Hepatocyte (in vitro differentiated cells): ENCODE measurements around the gene SPAG16. TPM values are rescaled to one million over a fixed set of nuclear protein-coding genes. Genes with fewer than 3 reads are reported as not detected.

Source experiments
- DNase-seq: peaks from one replicate; pipeline ENCODE4 v3.0.0-alpha.2; 2016; ENCODE audit warnings: low spot score
- H2AFZ ChIP-seq: fragments of 200-600 bp; sonication (generic); 2 replicates; pipeline ENCODE4 v1.6.0; 2016; ENCODE audit warnings: antibody characterized with exemption, mild to moderate bottlenecking
- H3K27ac ChIP-seq: fragments of 200-600 bp; sonication (generic); 2 replicates; pipeline ENCODE4 v1.5.1; 2016; ENCODE audit warnings: mild to moderate bottlenecking
- H3K27me3 ChIP-seq: fragments of 200-600 bp; sonication (generic); 2 replicates; pipeline ENCODE4 v1.6.1; 2016
- H3K36me3 ChIP-seq: fragments of 200-600 bp; sonication (generic); replicated peaks from 2 replicates; pipeline ENCODE4 v1.5.1; 2016; ENCODE audit warnings: low read depth; ENCODE audit not compliant: insufficient read depth
- H3K4me1 ChIP-seq: fragments of 200-600 bp; sonication (generic); 2 replicates; pipeline ENCODE4 v1.5.1; 2016; ENCODE audit warnings: mild to moderate bottlenecking, moderate library complexity; ENCODE audit not compliant: insufficient read depth
- H3K4me2 ChIP-seq: fragments of 200-600 bp; sonication (generic); 2 replicates; pipeline ENCODE4 v1.6.0; 2016
- H3K4me3 ChIP-seq: fragments of 200-600 bp; sonication (generic); 2 replicates; pipeline ENCODE4 v1.5.1; 2016; ENCODE audit warnings: mild to moderate bottlenecking
- H3K79me2 ChIP-seq: fragments of 200-600 bp; sonication (generic); 2 replicates; pipeline ENCODE4 v1.6.0; 2017; ENCODE audit warnings: mild to moderate bottlenecking
- H3K9me2 ChIP-seq: fragments of 200-600 bp; sonication (generic); replicated peaks from 2 replicates; pipeline ENCODE4 v1.6.0; 2017; ENCODE audit warnings: mild to moderate bottlenecking; ENCODE audit not compliant: insufficient read depth
- H3K9me3 ChIP-seq: fragments of 200-600 bp; sonication (generic); 2 replicates; pipeline ENCODE4 v1.5.1; 2016; ENCODE audit warnings: low read depth, mild to moderate bottlenecking
- H4K20me1 ChIP-seq: fragments of 200-600 bp; sonication (generic); 2 replicates; pipeline ENCODE4 v1.6.0; 2016; ENCODE audit warnings: mild to moderate bottlenecking; ENCODE audit not compliant: insufficient read depth, poor library complexity, severe bottlenecking
- EZH2 ChIP-seq: fragments of 200-600 bp; sonication (generic); IDR thresholded peaks from 2 replicates; pipeline ENCODE4 v1.6.1; 2016; ENCODE audit warnings: antibody characterized with exemption, mild to moderate bottlenecking, borderline replicate concordance
- EZH2phosphoT487 ChIP-seq: fragments of 200-600 bp; sonication (generic); IDR thresholded peaks from one replicate; pipeline ENCODE4 v1.6.1; 2018; ENCODE audit warnings: antibody characterized with exemption, mild to moderate bottlenecking, low read depth, moderate library complexity; ENCODE audit not compliant: unreplicated experiment, severe bottlenecking
- WGBS: methylation state at CpG from one replicate; pipeline ENCODE4 v1.1.6; 2016; ENCODE audit warnings: low lambda C conversion rate; ENCODE audit errors: missing lambda C conversion rate; 5-methylcytosine and 5-hydroxymethylcytosine counted together
- polyA plus RNA-seq: library from polyadenylated mRNA; unstranded; fragments of >200 nt; fragmentation: Nextera tagmentation; extraction: Ambion mirVana; gene quantifications from 2 replicates; pipeline ENCODE4 v1.2.1, GENCODE V29; 2016
- total RNA-seq: library from RNA; depleted of rRNA; stranded (reverse); fragments of >200 nt; gene quantifications from 2 replicates; pipeline ENCODE4 v1.2.3, GENCODE V29; 2014
- TF ChIP-seq, protein P1 (sequence below): fragments of 200-600 bp; sonication (generic); IDR thresholded peaks from 2 replicates; pipeline ENCODE4 v1.5.1; 2016; ENCODE audit warnings: antibody characterized with exemption, mild to moderate bottlenecking; ENCODE audit not compliant: poor library complexity

The SPAG16 gene
- total and polyA plus RNA-seq, 2 experiments from 2014 or later, result 52.1 to 56.9 TPM

DNA sequence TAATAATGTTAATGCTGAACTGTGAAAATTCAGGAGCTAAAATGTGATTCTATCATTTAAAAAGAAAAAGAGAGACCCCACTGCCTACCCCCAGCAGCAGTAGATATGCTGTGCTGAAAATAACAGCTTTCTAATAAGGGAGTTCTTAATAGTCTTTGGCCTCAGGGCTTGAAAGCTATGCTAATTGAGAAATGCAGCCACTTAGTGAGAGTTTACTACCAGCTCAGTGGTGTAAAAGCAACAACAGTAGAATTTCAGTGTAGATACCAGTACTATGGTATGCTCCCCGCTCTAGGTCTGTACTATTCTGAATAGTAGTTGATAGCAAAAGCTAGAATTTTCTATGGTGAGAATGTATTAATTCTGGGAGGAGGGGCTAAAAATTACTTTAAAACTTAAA is 823.5 kb downstream of the SPAG16 start:
- DNase-seq, result no peak
- no peak overlapping the region for H3K27ac ChIP-seq
- H3K36me3 ChIP-seq, result no peaks in the 10 kb centered on the region
- H2AFZ ChIP-seq, result no peak overlapping the region
- no peak overlapping the region for H3K4me3 ChIP-seq
- no peaks in the 10 kb centered on the region for H3K9me3 ChIP-seq
- H3K27me3 ChIP-seq, result no peaks in the 10 kb centered on the region
- no peaks in the 10 kb centered on the region for H4K20me1 ChIP-seq
- no peaks in the 10 kb centered on the region for H3K9me2 ChIP-seq
- TF ChIP-seq EZH2phosphoT487 (no peak), EZH2 (no peak)
- TF ChIP-seq, protein P1, sequence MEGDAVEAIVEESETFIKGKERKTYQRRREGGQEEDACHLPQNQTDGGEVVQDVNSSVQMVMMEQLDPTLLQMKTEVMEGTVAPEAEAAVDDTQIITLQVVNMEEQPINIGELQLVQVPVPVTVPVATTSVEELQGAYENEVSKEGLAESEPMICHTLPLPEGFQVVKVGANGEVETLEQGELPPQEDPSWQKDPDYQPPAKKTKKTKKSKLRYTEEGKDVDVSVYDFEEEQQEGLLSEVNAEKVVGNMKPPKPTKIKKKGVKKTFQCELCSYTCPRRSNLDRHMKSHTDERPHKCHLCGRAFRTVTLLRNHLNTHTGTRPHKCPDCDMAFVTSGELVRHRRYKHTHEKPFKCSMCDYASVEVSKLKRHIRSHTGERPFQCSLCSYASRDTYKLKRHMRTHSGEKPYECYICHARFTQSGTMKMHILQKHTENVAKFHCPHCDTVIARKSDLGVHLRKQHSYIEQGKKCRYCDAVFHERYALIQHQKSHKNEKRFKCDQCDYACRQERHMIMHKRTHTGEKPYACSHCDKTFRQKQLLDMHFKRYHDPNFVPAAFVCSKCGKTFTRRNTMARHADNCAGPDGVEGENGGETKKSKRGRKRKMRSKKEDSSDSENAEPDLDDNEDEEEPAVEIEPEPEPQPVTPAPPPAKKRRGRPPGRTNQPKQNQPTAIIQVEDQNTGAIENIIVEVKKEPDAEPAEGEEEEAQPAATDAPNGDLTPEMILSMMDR, result no peak
- no peaks in the 10 kb centered on the region for H3K4me1 ChIP-seq
- H3K4me2 ChIP-seq, result no peak overlapping the region
- no peaks in the 10 kb centered on the region for H3K79me2 ChIP-seq
- 56% methylated on average over 1 of the region's 1 CpG for WGBS

DNA sequence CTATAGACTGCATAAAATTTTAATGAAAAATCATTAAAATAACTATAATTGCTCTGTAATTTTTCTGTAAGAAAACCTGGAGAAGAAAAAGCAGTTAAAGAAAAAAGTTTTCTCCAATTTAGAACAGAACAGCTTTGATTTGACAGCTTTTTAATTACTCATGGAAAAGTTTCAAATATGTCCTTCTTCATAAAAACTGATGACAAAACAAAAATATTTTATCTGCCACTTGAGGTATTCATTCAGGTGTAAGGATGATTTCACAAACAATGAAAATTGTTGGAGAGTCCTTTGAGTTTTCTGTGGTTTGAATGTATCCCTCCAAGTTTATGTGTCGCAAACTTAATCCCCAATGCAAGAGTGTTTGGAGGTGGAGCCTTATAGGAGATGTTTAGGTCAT is 824.3 kb downstream of the SPAG16 start:
- no peaks in the 10 kb centered on the region for H3K27me3 ChIP-seq
- H3K4me2 ChIP-seq, result no peak overlapping the region
- no peak overlapping the region for H3K27ac ChIP-seq
- no peaks in the 10 kb centered on the region for H3K9me2 ChIP-seq
- no peaks in the 10 kb centered on the region for H3K9me3 ChIP-seq
- H3K79me2 ChIP-seq, result no peaks in the 10 kb centered on the region
- H4K20me1 ChIP-seq, result no peaks in the 10 kb centered on the region
- H3K4me1 ChIP-seq, result no peaks in the 10 kb centered on the region
- H3K36me3 ChIP-seq, result no peaks in the 10 kb centered on the region
- TF ChIP-seq, protein P1, result no peak
- TF ChIP-seq EZH2 (no peak), EZH2phosphoT487 (no peak)
- H3K4me3 ChIP-seq, result no peak overlapping the region
- DNase-seq, result no peak
- 97% methylated on average over 1 of the region's 1 CpG for WGBS
- no peak overlapping the region for H2AFZ ChIP-seq

DNA sequence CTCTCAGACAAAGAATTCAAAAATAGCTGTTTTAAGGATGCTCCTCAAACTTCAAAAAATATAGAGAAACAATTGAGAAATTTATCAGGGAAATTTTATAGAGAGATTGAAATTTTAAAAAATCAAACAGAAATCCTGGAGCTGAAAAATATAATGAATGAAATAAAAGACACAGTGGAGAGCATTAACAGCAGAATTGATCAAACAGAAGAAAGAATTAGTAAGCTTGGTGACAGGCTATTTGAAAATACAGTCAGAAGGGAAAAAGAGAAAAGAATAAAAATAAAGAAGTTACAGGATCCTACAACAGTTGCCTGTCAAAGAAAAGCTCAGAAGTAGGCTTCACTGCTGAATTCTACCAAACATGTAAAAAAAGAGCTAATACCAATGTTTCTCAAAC is 832.8 kb downstream of the SPAG16 start:
- DNase-seq, result no peak
- no peak overlapping the region for H3K27ac ChIP-seq
- TF ChIP-seq, protein P1, result no peak
- TF ChIP-seq EZH2 (no peak), EZH2phosphoT487 (no peak)
- no peaks in the 10 kb centered on the region for H3K79me2 ChIP-seq
- no peaks in the 10 kb centered on the region for H3K9me2 ChIP-seq
- H3K4me1 ChIP-seq, result no peaks in the 10 kb centered on the region
- no peak overlapping the region for H3K4me3 ChIP-seq
- no peak overlapping the region for H3K4me2 ChIP-seq
- H3K27me3 ChIP-seq, result no peaks in the 10 kb centered on the region
- H3K9me3 ChIP-seq, result no peaks in the 10 kb centered on the region
- H4K20me1 ChIP-seq, result no peaks in the 10 kb centered on the region
- no peak overlapping the region for H2AFZ ChIP-seq
- no peaks in the 10 kb centered on the region for H3K36me3 ChIP-seq

DNA sequence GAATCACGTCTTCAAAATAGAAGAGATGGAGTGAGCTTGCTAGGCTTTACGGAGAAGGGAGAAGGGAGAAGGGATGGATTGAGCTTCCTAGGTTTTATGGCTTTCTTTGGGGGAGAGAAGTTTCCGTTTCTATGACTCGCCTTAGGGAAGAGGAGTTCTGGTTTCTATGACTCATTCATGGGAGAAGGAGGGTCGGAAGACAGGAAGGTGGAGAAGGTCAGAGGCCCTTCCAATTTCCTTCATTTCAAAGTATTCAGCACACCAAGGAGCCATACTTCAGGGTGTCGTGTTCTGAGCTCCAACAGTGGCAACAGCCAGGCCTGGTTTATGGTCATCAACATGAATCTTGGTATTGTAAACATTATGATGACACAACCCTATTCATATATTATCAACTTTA is 841.9 kb downstream of the SPAG16 start:
- Histone ChIP-seq H3K9me2 (no peaks in the 10 kb centered on the region), H3K4me2 (no peak overlapping the region), H3K4me3 (no peak overlapping the region), H3K4me1 (no peaks in the 10 kb centered on the region), H3K9me3 (no peaks in the 10 kb centered on the region), H3K27ac (no peak overlapping the region), H4K20me1 (no peaks in the 10 kb centered on the region), H3K27me3 (no peaks in the 10 kb centered on the region), H3K79me2 (no peaks in the 10 kb centered on the region), H3K36me3 (no peaks in the 10 kb centered on the region), H2AFZ (no peak overlapping the region)
- TF ChIP-seq EZH2, result no peak
- TF ChIP-seq, protein P1, result no peak
- WGBS, result 72% methylated on average over 6 of the region's 6 CpGs
- DNase-seq, result no peak
